Brain microvascular endothelial cell (primary cell): ENCODE data around the gene MANEAL.

ENCODE experiments used
- DNase-seq: peaks from one replicate; pipeline ENCODE4 v3.0.0-alpha.2; 2020
- H3K27ac ChIP-seq: fragments of 250-450 bp; sonication (Bioruptor Pico); 2 replicates; pipeline ENCODE4 v1.5.1; 2020; ENCODE audit warnings: mild to moderate bottlenecking, moderate library complexity
- H3K27me3 ChIP-seq: fragments of 250-450 bp; sonication (Bioruptor Pico); replicated peaks from 2 replicates; pipeline ENCODE4 v1.5.1; 2020; ENCODE audit warnings: mild to moderate bottlenecking
- H3K36me3 ChIP-seq: fragments of 250-450 bp; sonication (Bioruptor Pico); replicated peaks from 2 replicates; pipeline ENCODE4 v1.5.1; 2020; ENCODE audit warnings: mild to moderate bottlenecking
- H3K4me3 ChIP-seq: 2 replicates; pipeline ENCODE4 v1.5.1; 2011; ENCODE audit warnings: low read depth, mild to moderate bottlenecking, control low read depth, low read length, moderate library complexity
- CTCF ChIP-seq: IDR thresholded peaks from 2 replicates; pipeline ENCODE4 v1.5.1; 2011; ENCODE audit warnings: low read depth, mild to moderate bottlenecking, moderate library complexity, low read length, control low read depth, inconsistent platforms; ENCODE audit errors: missing control alignments
- in situ Hi-C: cut with HindIII; loops from 2 replicates; pipeline ENCODE4 v1.10.0; 2017; ENCODE audit warnings: low sequenced_read_pairs, low pct_ligation_motif_present

MANEAL gene

GRCh38 chr1:37793773-37794371 lies at the start of gene MANEAL:
Gene MANEAL, plus strand, starts transcription at chr1:37793847. Its CDS starts 336 bp downstream, at chr1:37794183.
- DNase-seq, result peak; percentile 29
- Histone ChIP-seq H3K27ac (no peak within 1 kb of the TSS), H3K36me3 (no peaks in the 10 kb centered on the region), H3K4me3 (peak within 1 kb of the TSS; percentile 52), H3K27me3 (peaks cover 14% of the 10 kb centered on the region)
- no peak for TF ChIP-seq CTCF
- in situ Hi-C loops, result no loop called here

- in situ Hi-C loops, result no loop called here
Measured at GRCh38 chr1:37746806-37747205, 46.8 kb upstream of the MANEAL start.

GRCh38 chr1:37748565-37748964 lies 45.1 kb upstream of the MANEAL start:
- DNase-seq, result no peak
- H3K27me3 ChIP-seq, result peaks cover 10% of the 10 kb centered on the region
- in situ Hi-C loops, result no loop called here
- H3K4me3 ChIP-seq, result no peak overlapping the region
- H3K27ac ChIP-seq, result no peak overlapping the region
- no peaks in the 10 kb centered on the region for H3K36me3 ChIP-seq
- TF ChIP-seq CTCF, result no peak

More at GRCh38 chr1:37746806-37747205, 46.8 kb upstream of the MANEAL start:
- Histone ChIP-seq H3K27me3 (peaks cover 2% of the 10 kb centered on the region), H3K36me3 (no peaks in the 10 kb centered on the region), H3K27ac (no peak overlapping the region), H3K4me3 (no peak overlapping the region)
- DNase-seq, result no peak
- TF ChIP-seq CTCF, result no peak

- TF ChIP-seq CTCF, result no peak
Measured at GRCh38 chr1:37752213-37752582, 41.4 kb upstream of the MANEAL start.

GRCh38 chr1:37752583-37753471 lies 40.8 kb upstream of the MANEAL start:
- no peaks in the 10 kb centered on the region for H3K36me3 ChIP-seq
- H3K27me3 ChIP-seq, result peaks cover 33% of the 10 kb centered on the region
- in situ Hi-C loops, result no loop called here
- TF ChIP-seq CTCF, result no peak
- peak; percentile 7 for DNase-seq
- H3K4me3 ChIP-seq, result no peak overlapping the region
- no peak overlapping the region for H3K27ac ChIP-seq

More at GRCh38 chr1:37752213-37752582, 41.4 kb upstream of the MANEAL start:
- no peak overlapping the region for H3K4me3 ChIP-seq
- in situ Hi-C loops, result no loop called here
- peaks cover 30% of the 10 kb centered on the region for H3K27me3 ChIP-seq
- DNase-seq, result no peak
- H3K27ac ChIP-seq, result no peak overlapping the region
- H3K36me3 ChIP-seq, result no peaks in the 10 kb centered on the region
